GM12891 (cell line): ENCODE data around the gene POU2F3.

Experiments
- DNase-seq: peaks from one replicate; pipeline ENCODE4 v3.0.0; 2011; ENCODE audit warnings: low spot score; ENCODE audit not compliant: insufficient read length
- FAIRE-seq: peaks from 2 replicates; lab custom pipeline; 2011; peaks lifted over from hg19 to GRCh38; lab: Jason Lieb, UNC
- PAX5 ChIP-seq: IDR thresholded peaks from 2 replicates; pipeline ENCODE4 v1.6.1; 2011; ENCODE audit warnings: low read length, moderate library complexity, mild to moderate bottlenecking; ENCODE audit not compliant: insufficient read depth, severe bottlenecking
- POLR2A ChIP-seq: IDR thresholded peaks from 2 replicates; pipeline ENCODE4 v1.6.1; 2011; ENCODE audit warnings: low read depth, low read length, control low read depth
- POLR2AphosphoS5 ChIP-seq: IDR thresholded peaks from 2 replicates; pipeline ENCODE4 v1.6.1; 2011; ENCODE audit warnings: low read depth, low read length, control low read depth
- POU2F2 ChIP-seq: IDR thresholded peaks from 2 replicates; pipeline ENCODE4 v1.6.1; 2011; ENCODE audit warnings: low read depth, mild to moderate bottlenecking, control low read depth, low read length, moderate library complexity
- SPI1 ChIP-seq: IDR thresholded peaks from 2 replicates; pipeline ENCODE4 v1.6.1; 2011; ENCODE audit warnings: low read depth, low read length, control low read depth
- TAF1 ChIP-seq: IDR thresholded peaks from 2 replicates; pipeline ENCODE4 v1.6.1; 2011; ENCODE audit warnings: low read depth, low read length, control low read depth

The POU2F3 gene

GRCh38 chr11:120294096-120294495 lies 54.2 kb downstream of the POU2F3 start:
- FAIRE-seq (no peak), DNase-seq (no peak)
- TF ChIP-seq POU2F2 (no peak), POLR2AphosphoS5 (no peak), SPI1 (no peak), PAX5 (no peak), TAF1 (no peak), POLR2A (no peak)

- DNase-seq (no peak), FAIRE-seq (no peak)
- TF ChIP-seq PAX5 (no peak), POLR2A (no peak), TAF1 (no peak), SPI1 (no peak), POLR2AphosphoS5 (no peak), POU2F2 (no peak)
These were observed 55.2 kb downstream of the POU2F3 start for GRCh38 chr11:120295099-120295498.

GRCh38 chr11:120296554-120296953 lies 56.6 kb downstream of the POU2F3 start:
- no peak for DNase-seq
- FAIRE-seq, result no peak
- TF ChIP-seq POLR2A (no peak), POLR2AphosphoS5 (no peak), POU2F2 (no peak), PAX5 (no peak), TAF1 (no peak), SPI1 (no peak)

GRCh38 chr11:120298461-120298860 lies 58.5 kb downstream of the POU2F3 start:
- DNase-seq, result no peak
- no peak for FAIRE-seq

GRCh38 chr11:120302001-120302805 lies 62.3 kb downstream of the POU2F3 start:
- no peak for TF ChIP-seq SPI1
- no peak for TF ChIP-seq POLR2A
- TF ChIP-seq POLR2AphosphoS5, result no peak
- no peak for TF ChIP-seq TAF1
- TF ChIP-seq PAX5, result no peak
- no peak for TF ChIP-seq POU2F2
- FAIRE-seq (no peak), DNase-seq (no peak)

More at GRCh38 chr11:120298461-120298860, 58.5 kb downstream of the POU2F3 start:
- TF ChIP-seq PAX5, result no peak
- TF ChIP-seq POLR2A, result no peak
- no peak for TF ChIP-seq POU2F2
- TF ChIP-seq TAF1, result no peak
- no peak for TF ChIP-seq SPI1
- TF ChIP-seq POLR2AphosphoS5, result no peak

- DNase-seq, result peak; percentile 48
- peak; percentile 88 for FAIRE-seq
- TF ChIP-seq POLR2A, result no peak
These were observed 63.2 kb downstream of the POU2F3 start for GRCh38 chr11:120303004-120303637.

- FAIRE-seq (no peak), DNase-seq (no peak)
- TF ChIP-seq PAX5 (no peak), POU2F2 (no peak)
These were observed 64.6 kb downstream of the POU2F3 start for GRCh38 chr11:120304526-120304925.

GRCh38 chr11:120305286-120305685 lies 65.3 kb downstream of the POU2F3 start:
- DNase-seq, result no peak
- no peak for FAIRE-seq
- no peak for TF ChIP-seq PAX5
- no peak for TF ChIP-seq POLR2A
- no peak for TF ChIP-seq POLR2AphosphoS5
- no peak for TF ChIP-seq TAF1
- TF ChIP-seq SPI1, result no peak
- no peak for TF ChIP-seq POU2F2

GRCh38 chr11:120306519-120307242 lies 66.7 kb downstream of the POU2F3 start:
- TF ChIP-seq SPI1 (no peak), POU2F2 (no peak; the same call in 1 of the 2 replicates), POLR2A (no peak), TAF1 (no peak), PAX5 (no peak), POLR2AphosphoS5 (no peak)
- FAIRE-seq (no peak), DNase-seq (no peak)

GRCh38 chr11:120307476-120307875 lies 67.5 kb downstream of the POU2F3 start:
- DNase-seq (no peak), FAIRE-seq (no peak)
- TF ChIP-seq POLR2A (no peak), SPI1 (no peak), POLR2AphosphoS5 (no peak), PAX5 (no peak)
